CD8-positive, alpha-beta memory T cell (primary cell): ENCODE measurements around the gene FRS2. TPM values are rescaled to one million over a fixed set of nuclear protein-coding genes. Genes with fewer than 3 reads are reported as not detected.

Experiments used
- CTCF ChIA-PET: fragments of 350-600 bp; sonication (Branson Sonifier 250); formaldehyde crosslinking; loops from one replicate; lab custom pipeline; 2021; ENCODE audit warnings: antibody characterized with exemption; lab: Charles Lee
- POLR2A ChIA-PET: fragments of 350-600 bp; sonication (Branson Sonifier 250); formaldehyde crosslinking; loops from one replicate; lab custom pipeline; 2021; ENCODE audit warnings: antibody characterized with exemption; lab: Charles Lee
- DNase-seq, 5 donors: peaks; one replicate each; pipeline versions ENCODE4 v3.0.0 to v3.0.0-alpha.2; 2020 to 2022; ENCODE audit warnings: mixed read lengths in 1 of 5
- H3K27ac ChIP-seq: one replicate; pipeline ENCODE4 v1.7.0; 2013; ENCODE audit warnings: low read depth, mild to moderate bottlenecking, low read length, moderate library complexity
- H3K27me3 ChIP-seq: 2 replicates; pipeline ENCODE4 v1.7.0; 2013; ENCODE audit warnings: low read length, mild to moderate bottlenecking; ENCODE audit not compliant: insufficient read depth, poor library complexity, severe bottlenecking
- H3K36me3 ChIP-seq: 2 replicates; pipeline ENCODE4 v1.7.0; 2013; ENCODE audit warnings: mild to moderate bottlenecking, low read length, moderate library complexity; ENCODE audit not compliant: insufficient read depth
- H3K4me1 ChIP-seq: 2 replicates; pipeline ENCODE4 v1.7.0; 2013; ENCODE audit warnings: mild to moderate bottlenecking, low read length, moderate library complexity; ENCODE audit not compliant: insufficient read depth
- H3K4me3 ChIP-seq: 2 replicates; pipeline ENCODE4 v1.7.0; 2013; ENCODE audit warnings: mild to moderate bottlenecking, low read length
- H3K9me3 ChIP-seq: 2 replicates; pipeline ENCODE4 v1.7.0; 2013; ENCODE audit warnings: mild to moderate bottlenecking, low read length
- H3K27ac Mint-ChIP-seq, 8 donors: one replicate each; pipeline ENCODE4 v1.8.0; 2020 to 2021; ENCODE audit warnings: mixed read lengths in 8 of 8, mild to moderate bottlenecking in 6 of 8, inconsistent platforms in 3 of 8, moderate library complexity in 3 of 8
- H3K27me3 Mint-ChIP-seq, 2 donors: one replicate each; pipeline ENCODE4 v1.8.0; 2020 to 2021; ENCODE audit warnings: mixed read lengths in 2 of 2, mild to moderate bottlenecking in 1 of 2, moderate library complexity in 1 of 2
- H3K36me3 Mint-ChIP-seq, 3 donors: one replicate each; pipeline ENCODE4 v1.8.0; 2020 to 2021; ENCODE audit warnings: mixed read lengths in 3 of 3, inconsistent platforms in 1 of 3, mild to moderate bottlenecking in 1 of 3
- H3K4me1 Mint-ChIP-seq, 3 donors: one replicate each; pipeline ENCODE4 v1.8.0; 2020 to 2021; ENCODE audit warnings: mixed read lengths in 3 of 3, inconsistent platforms in 1 of 3, mild to moderate bottlenecking in 1 of 3
- H3K4me3 Mint-ChIP-seq, 7 donors: one replicate each; pipeline ENCODE4 v1.8.0; 2020 to 2021; ENCODE audit warnings: mixed read lengths in 7 of 7, mild to moderate bottlenecking in 6 of 7, moderate library complexity in 4 of 7, inconsistent platforms in 2 of 7
- H3K9me3 Mint-ChIP-seq, 5 donors: one replicate each; pipeline ENCODE4 v1.8.0; 2020 to 2022; ENCODE audit warnings: mixed read lengths in 5 of 5, mild to moderate bottlenecking in 3 of 5, moderate library complexity in 2 of 5, inconsistent platforms in 1 of 5
- polyA plus RNA-seq: library from polyadenylated mRNA; unstranded; fragments of 300-500 nt; fragmentation: Illumina TruSeq; gene quantifications from one replicate; pipeline ENCODE4 v1.2.3, GENCODE V29; 2021
- total RNA-seq, 2 experiments: library from RNA; stranded (reverse); gene quantifications; one replicate each; pipeline ENCODE4 v1.2.3, GENCODE V29; 2021

Gene FRS2
- total and polyA plus RNA-seq, 3 experiments from 2014 or later = 9.1 to 13.1 (median 9.8) TPM

GRCh38 chr12:69513297-69513696 is 43.1 kb downstream of the FRS2 start:
- Histone ChIP-seq H3K36me3 (no peaks in the 10 kb centered on the region), H3K4me3 (no peak overlapping the region), H3K27me3 (no peaks in the 10 kb centered on the region), H3K4me1 (peaks cover 41% of the 10 kb centered on the region), H3K27ac (no peak overlapping the region), H3K9me3 (no peaks in the 10 kb centered on the region)
- ChIA-PET CTCF (no interaction called here), POLR2A (no interaction called here)
- H3K27ac Mint-ChIP-seq = no peak overlapping the region
- no peak overlapping the region for H3K4me3 Mint-ChIP-seq
- no peaks in the 10 kb centered on the region for H3K9me3 Mint-ChIP-seq
- peaks cover 1 to 4% (median 3%) of the 10 kb centered on the region in 3 donors for H3K36me3 Mint-ChIP-seq
- peaks cover 44 to 84% (median 81%) of the 10 kb centered on the region in 3 donors for H3K4me1 Mint-ChIP-seq
- DNase-seq = no peak
- H3K27me3 Mint-ChIP-seq = no peaks in the 10 kb centered on the region

GRCh38 chr12:69514111-69514510 is 43.9 kb downstream of the FRS2 start:
- DNase-seq = no peak
- Histone ChIP-seq H3K4me1 (peaks cover 41% of the 10 kb centered on the region), H3K27ac (no peak overlapping the region), H3K9me3 (no peaks in the 10 kb centered on the region), H3K4me3 (no peak overlapping the region), H3K36me3 (no peaks in the 10 kb centered on the region), H3K27me3 (no peaks in the 10 kb centered on the region)
- H3K4me3 Mint-ChIP-seq = no peak overlapping the region
- ChIA-PET POLR2A (no interaction called here), CTCF (no interaction called here)
- peaks cover 4 to 6% (median 4%) of the 10 kb centered on the region in 3 donors for H3K36me3 Mint-ChIP-seq
- peak overlapping the region in 1 of 8 donors; percentile 51 for H3K27ac Mint-ChIP-seq
- H3K27me3 Mint-ChIP-seq = no peaks in the 10 kb centered on the region
- peaks cover 40 to 79% (median 73%) of the 10 kb centered on the region in 3 donors for H3K4me1 Mint-ChIP-seq
- no peaks in the 10 kb centered on the region for H3K9me3 Mint-ChIP-seq

- Mint-ChIP-seq H3K36me3 (peaks cover 6 to 13% (median 8%) of the 10 kb centered on the region in 3 donors), H3K27ac (peak overlapping the region in 4 of 8 donors; percentile 20 to 70 (median 44)), H3K4me3 (peak overlapping the region in 2 of 7 donors; percentile 9 to 38), H3K27me3 (no peaks in the 10 kb centered on the region), H3K9me3 (no peaks in the 10 kb centered on the region), H3K4me1 (peaks cover 40 to 80% (median 72%) of the 10 kb centered on the region in 3 donors)
- H3K27me3 ChIP-seq = no peaks in the 10 kb centered on the region
- no peak overlapping the region for H3K27ac ChIP-seq
- peaks cover 35% of the 10 kb centered on the region for H3K4me1 ChIP-seq
- ChIA-PET POLR2A (no interaction called here), CTCF (interaction anchor here (1.1 kb wide), 1 partner anchor 55 kb away, joined by 3 read pairs; no protein-coding TSS in a partner anchor)
- no peaks in the 10 kb centered on the region for H3K9me3 ChIP-seq
- DNase-seq = no peak
- H3K4me3 ChIP-seq = no peak overlapping the region
- H3K36me3 ChIP-seq = no peaks in the 10 kb centered on the region
Measured at GRCh38 chr12:69514845-69515244, 44.7 kb downstream of the FRS2 start.

GRCh38 chr12:69515394-69515930 is 45.3 kb downstream of the FRS2 start:
- Mint-ChIP-seq H3K27ac (peak overlapping the region in 3 of 8 donors; percentile 24 to 70 (median 29)), H3K27me3 (no peaks in the 10 kb centered on the region), H3K9me3 (peaks cover 0 to 1% (median 0%) of the 10 kb centered on the region in 5 donors), H3K4me3 (no peak overlapping the region), H3K36me3 (peaks cover 8 to 16% (median 8%) of the 10 kb centered on the region in 3 donors), H3K4me1 (peaks cover 42 to 80% (median 72%) of the 10 kb centered on the region in 3 donors)
- Histone ChIP-seq H3K36me3 (no peaks in the 10 kb centered on the region), H3K4me1 (peaks cover 31% of the 10 kb centered on the region), H3K27me3 (no peaks in the 10 kb centered on the region), H3K27ac (no peak overlapping the region), H3K4me3 (no peak overlapping the region), H3K9me3 (no peaks in the 10 kb centered on the region)
- ChIA-PET CTCF (interaction anchor here (1.1 kb wide), 1 partner anchor 55 kb away, joined by 3 read pairs; no protein-coding TSS in a partner anchor), POLR2A (no interaction called here)
- DNase-seq = no peak

- peaks cover 7 to 30% (median 10%) of the 10 kb centered on the region in 3 donors for H3K36me3 Mint-ChIP-seq
- H3K27ac Mint-ChIP-seq = no peak overlapping the region
- no peaks in the 10 kb centered on the region for H3K9me3 ChIP-seq
- no peaks in the 10 kb centered on the region for H3K36me3 ChIP-seq
- peaks cover 1 to 8% (median 6%) of the 10 kb centered on the region in 5 donors for H3K9me3 Mint-ChIP-seq
- no peak overlapping the region for H3K4me3 ChIP-seq
- H3K4me1 ChIP-seq = peaks cover 18% of the 10 kb centered on the region
- no peaks in the 10 kb centered on the region for H3K27me3 ChIP-seq
- no peak overlapping the region for H3K4me3 Mint-ChIP-seq
- POLR2A ChIA-PET = no interaction called here
- CTCF ChIA-PET = no interaction called here
- no peak for DNase-seq
- H3K27ac ChIP-seq = no peak overlapping the region
- H3K27me3 Mint-ChIP-seq = peaks cover 0 to 1% of the 10 kb centered on the region in 2 donors
- H3K4me1 Mint-ChIP-seq = peaks cover 46 to 77% (median 72%) of the 10 kb centered on the region in 3 donors
Measured at GRCh38 chr12:69516950-69517349, 46.8 kb downstream of the FRS2 start.

GRCh38 chr12:69517406-69517805 is 47.2 kb downstream of the FRS2 start:
- Histone ChIP-seq H3K27ac (no peak overlapping the region), H3K4me1 (peaks cover 14% of the 10 kb centered on the region), H3K27me3 (no peaks in the 10 kb centered on the region), H3K36me3 (no peaks in the 10 kb centered on the region), H3K4me3 (no peak overlapping the region), H3K9me3 (no peaks in the 10 kb centered on the region)
- H3K4me3 Mint-ChIP-seq = no peak overlapping the region
- POLR2A ChIA-PET = no interaction called here
- peaks cover 10 to 34% (median 13%) of the 10 kb centered on the region in 3 donors for H3K36me3 Mint-ChIP-seq
- CTCF ChIA-PET = no interaction called here
- peaks cover 46 to 77% (median 72%) of the 10 kb centered on the region in 3 donors for H3K4me1 Mint-ChIP-seq
- no peak for DNase-seq
- peaks cover 0 to 1% of the 10 kb centered on the region in 2 donors for H3K27me3 Mint-ChIP-seq
- H3K27ac Mint-ChIP-seq = no peak overlapping the region
- H3K9me3 Mint-ChIP-seq = peaks cover 6 to 13% (median 11%) of the 10 kb centered on the region in 5 donors

- H3K27me3 ChIP-seq = no peaks in the 10 kb centered on the region
- ChIA-PET CTCF (no interaction called here), POLR2A (no interaction called here)
- no peak for DNase-seq
- H3K4me3 Mint-ChIP-seq = no peak overlapping the region
- H3K4me1 ChIP-seq = peaks cover 5% of the 10 kb centered on the region
- no peaks in the 10 kb centered on the region for H3K9me3 ChIP-seq
- peaks cover 12 to 20% (median 17%) of the 10 kb centered on the region in 5 donors for H3K9me3 Mint-ChIP-seq
- H3K36me3 ChIP-seq = no peaks in the 10 kb centered on the region
- H3K4me3 ChIP-seq = no peak overlapping the region
- peaks cover 51 to 77% (median 71%) of the 10 kb centered on the region in 3 donors for H3K4me1 Mint-ChIP-seq
- no peak overlapping the region for H3K27ac Mint-ChIP-seq
- peaks cover 13 to 49% (median 14%) of the 10 kb centered on the region in 3 donors for H3K36me3 Mint-ChIP-seq
- no peak overlapping the region for H3K27ac ChIP-seq
- peaks cover 0 to 1% of the 10 kb centered on the region in 2 donors for H3K27me3 Mint-ChIP-seq
Measured at GRCh38 chr12:69519871-69520270, 49.7 kb downstream of the FRS2 start.
